Epithelial cell of esophagus (primary cell): Measurements from ENCODE around the gene CCDC86.

ENCODE experiments used
- DNase-seq: peaks from one replicate; pipeline ENCODE4 v3.0.0; 2010; ENCODE audit warnings: low read depth
- H3K4me3 ChIP-seq: 2 replicates; pipeline ENCODE4 v1.5.1; 2011; ENCODE audit warnings: mild to moderate bottlenecking, low read length, control low read depth
- CTCF ChIP-seq: IDR thresholded peaks from 2 replicates; pipeline ENCODE4 v1.5.1; 2011; ENCODE audit warnings: low read depth, mild to moderate bottlenecking, low read length, control low read depth, inconsistent platforms; ENCODE audit not compliant: insufficient read depth; ENCODE audit errors: missing control alignments

Gene CCDC86

DNA sequence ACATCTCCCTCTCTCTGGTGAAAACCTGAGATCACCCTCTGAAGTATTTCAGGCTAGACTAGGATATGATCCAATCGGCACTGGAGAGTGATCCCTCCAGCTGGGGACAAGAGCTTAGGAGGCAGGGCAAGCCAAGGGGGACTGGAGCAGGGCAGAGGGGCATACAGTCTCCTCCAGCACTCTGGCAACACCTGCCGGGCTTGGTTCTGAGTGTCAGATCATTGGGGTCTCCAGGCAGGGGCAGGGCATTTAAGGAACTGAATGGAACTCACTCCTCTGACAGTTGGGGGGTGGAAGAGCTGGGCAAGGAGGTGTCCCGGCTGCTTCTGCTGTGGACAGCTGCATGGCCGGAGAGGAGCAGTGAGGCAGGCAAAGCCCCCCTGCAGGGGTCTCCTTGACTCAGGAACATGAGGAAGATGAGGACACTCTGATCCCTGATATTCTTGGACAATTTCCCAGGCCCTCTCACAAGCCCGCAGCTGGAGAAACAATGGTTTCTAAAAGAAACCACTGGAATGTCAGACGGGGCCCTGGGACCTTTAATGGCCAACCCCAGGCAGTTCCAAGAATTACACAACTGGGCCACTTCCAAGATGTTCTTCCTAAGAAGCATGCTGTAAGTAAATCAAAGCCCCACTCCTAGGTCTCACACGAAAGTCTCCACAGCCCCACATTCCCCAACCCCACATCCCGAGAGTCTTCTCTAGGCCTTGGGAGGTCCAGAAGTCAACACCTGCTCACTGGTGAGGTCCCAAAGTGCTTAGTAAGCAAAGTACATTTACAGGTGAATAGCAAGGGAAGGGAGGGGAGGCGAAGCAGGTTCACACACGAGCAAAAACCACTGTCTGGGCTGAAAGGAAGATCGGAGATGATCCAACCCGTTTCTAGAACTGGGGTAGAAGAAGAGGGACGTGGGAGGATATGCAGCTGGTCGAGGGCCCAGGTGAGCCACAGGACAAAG lies 1.2 kb upstream of the CCDC86 start:
- no peak overlapping the region for H3K4me3 ChIP-seq
- no peak for DNase-seq
- TF ChIP-seq CTCF, result no peak

DNA sequence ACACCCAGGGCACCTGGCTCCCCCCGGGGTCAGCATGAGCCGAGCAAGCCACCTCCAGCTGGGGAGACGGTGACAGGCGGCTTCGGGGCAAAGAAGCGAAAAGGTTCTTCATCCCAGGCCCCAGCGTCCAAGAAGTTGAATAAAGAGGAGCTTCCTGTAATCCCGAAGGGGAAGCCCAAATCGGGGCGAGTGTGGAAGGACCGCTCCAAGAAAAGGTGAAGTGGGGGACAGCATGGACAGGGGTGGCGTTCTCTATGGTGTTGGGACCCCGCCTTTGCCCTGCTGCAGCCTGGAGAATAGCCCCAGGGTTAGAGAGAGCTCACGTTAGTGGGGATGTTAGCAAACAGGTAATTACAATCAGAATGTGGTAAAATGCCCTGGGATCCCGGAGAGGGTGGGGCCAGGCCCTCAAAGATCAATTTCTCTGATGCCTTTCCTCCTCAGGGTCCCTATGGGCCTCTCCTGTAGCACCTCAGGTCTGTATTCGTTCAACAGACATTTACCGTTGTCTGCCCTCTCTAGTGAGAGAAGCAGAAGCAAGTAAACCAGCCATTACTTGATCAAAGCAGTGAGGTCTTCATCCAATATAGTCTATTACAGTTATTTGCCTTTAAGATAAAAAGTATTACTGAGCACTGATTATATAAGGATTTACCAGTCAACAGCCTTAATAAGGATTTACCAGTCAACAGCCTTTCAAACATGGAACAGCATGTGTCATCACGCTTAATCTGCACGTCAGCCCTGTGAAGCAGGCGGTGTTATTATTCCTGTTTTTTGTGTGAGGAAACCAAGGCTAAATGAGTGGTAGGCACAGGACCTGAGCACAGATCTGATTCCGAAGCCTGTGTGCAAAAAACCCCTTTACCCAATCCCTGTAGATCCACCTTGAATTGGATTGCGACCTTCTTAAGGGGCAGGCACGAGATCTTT lies 1.0 kb downstream of the CCDC86 start:
- H3K4me3 ChIP-seq, result peak overlapping the region; percentile 64
- peak; percentile 69 for DNase-seq
- TF ChIP-seq CTCF, result no peak

GRCh38 chr11:60844045-60844869 lies 2.3 kb downstream of the CCDC86 start:
- peak; percentile 45 for DNase-seq
- peak overlapping the region; percentile 64 for H3K4me3 ChIP-seq
- no peak for TF ChIP-seq CTCF

DNA sequence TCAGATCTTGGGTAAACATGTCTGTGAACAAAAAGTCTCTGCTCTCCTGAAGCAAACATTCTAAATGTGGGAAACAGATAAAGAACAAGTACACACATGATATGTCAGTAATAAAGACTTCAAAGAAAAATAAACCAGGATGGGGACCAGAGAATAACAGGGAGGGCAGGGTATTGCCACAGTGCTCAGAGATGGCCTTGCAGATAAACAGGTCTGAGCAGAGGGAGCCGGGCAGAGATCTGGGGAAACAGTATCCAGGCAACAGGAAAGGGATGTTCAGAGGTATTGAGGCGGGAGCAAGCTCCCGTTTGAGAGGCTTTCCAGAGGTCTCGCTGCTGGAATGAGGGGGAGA lies 2.9 kb downstream of the CCDC86 start:
- DNase-seq, result peak; percentile 10
- H3K4me3 ChIP-seq, result no peak overlapping the region
- no peak for TF ChIP-seq CTCF

- TF ChIP-seq CTCF, result no peak
- no peak for DNase-seq
- no peak overlapping the region for H3K4me3 ChIP-seq
These were observed 3.4 kb downstream of the CCDC86 start for GRCh38 chr11:60845338-60845737.

DNA sequence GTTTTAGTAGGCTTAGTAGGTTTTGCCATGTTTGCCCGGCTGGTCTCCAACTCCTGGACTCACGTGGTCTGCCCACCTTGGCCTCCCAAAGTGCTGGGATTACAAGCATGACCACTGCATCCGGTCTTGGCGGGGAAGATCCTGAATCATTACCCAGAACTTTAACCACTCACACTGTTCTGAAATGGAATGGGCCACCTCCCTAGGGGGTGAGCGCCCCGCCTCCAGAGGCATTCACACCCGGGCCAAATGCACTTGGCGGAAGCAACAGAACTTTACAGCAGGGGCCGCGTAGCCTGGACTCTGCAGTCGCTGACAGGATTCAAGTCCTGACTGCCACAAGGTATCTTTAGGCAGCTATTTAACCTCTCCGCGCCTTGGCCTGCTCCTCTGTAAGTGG lies 5.4 kb downstream of the CCDC86 start:
- no peak for DNase-seq
- H3K4me3 ChIP-seq, result no peak overlapping the region
- TF ChIP-seq CTCF, result no peak
